Fibroblast of lung (primary cell): ENCODE measurements around the gene SLFN12L.

Experiments used
- EZH2 ChIP-seq: IDR thresholded peaks from 2 replicates; pipeline ENCODE4 v1.5.1; 2012; ENCODE audit warnings: low read length, control low read depth, mild to moderate bottlenecking; ENCODE audit errors: missing control alignments
- TF ChIP-seq, protein P1 (sequence below), 2 donors: IDR thresholded peaks in 1 of 2; conservative IDR thresholded peaks in 1 of 2; 1 replicate in 1 of 2; 2 replicates in 1 of 2; pipeline ENCODE4 v1.5.1; 2011 to 2012; ENCODE audit warnings: low read length in 2 of 2, control low read depth in 1 of 2, inconsistent platforms in 1 of 2, low read depth in 1 of 2, mild to moderate bottlenecking in 1 of 2

DNA sequence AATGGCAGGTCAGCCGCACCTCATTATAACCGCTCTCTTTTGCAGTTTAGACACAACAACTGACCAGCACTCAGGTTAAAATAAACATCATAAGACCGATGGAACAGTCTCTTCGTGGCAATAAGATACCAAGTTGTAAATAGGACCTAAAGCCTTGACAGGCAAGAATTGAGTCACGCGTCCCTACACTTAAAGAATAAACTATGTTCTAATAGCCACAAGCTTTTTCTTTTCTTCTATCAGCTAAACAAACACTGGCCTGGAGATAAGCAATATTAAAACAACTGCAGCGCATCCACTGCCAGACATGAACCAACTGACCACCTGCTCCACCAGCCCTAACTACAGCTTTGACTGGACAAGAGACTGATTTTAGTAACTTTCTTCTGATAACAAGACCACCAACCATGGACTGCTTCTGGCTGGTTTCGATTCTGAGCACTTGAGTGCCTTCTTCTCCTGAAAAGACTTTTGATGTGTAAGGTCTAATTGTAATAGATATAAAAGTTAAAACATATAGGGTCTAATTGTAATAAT, 17.5 kb downstream of the SLFN12L start:
- TF ChIP-seq, protein P1, sequence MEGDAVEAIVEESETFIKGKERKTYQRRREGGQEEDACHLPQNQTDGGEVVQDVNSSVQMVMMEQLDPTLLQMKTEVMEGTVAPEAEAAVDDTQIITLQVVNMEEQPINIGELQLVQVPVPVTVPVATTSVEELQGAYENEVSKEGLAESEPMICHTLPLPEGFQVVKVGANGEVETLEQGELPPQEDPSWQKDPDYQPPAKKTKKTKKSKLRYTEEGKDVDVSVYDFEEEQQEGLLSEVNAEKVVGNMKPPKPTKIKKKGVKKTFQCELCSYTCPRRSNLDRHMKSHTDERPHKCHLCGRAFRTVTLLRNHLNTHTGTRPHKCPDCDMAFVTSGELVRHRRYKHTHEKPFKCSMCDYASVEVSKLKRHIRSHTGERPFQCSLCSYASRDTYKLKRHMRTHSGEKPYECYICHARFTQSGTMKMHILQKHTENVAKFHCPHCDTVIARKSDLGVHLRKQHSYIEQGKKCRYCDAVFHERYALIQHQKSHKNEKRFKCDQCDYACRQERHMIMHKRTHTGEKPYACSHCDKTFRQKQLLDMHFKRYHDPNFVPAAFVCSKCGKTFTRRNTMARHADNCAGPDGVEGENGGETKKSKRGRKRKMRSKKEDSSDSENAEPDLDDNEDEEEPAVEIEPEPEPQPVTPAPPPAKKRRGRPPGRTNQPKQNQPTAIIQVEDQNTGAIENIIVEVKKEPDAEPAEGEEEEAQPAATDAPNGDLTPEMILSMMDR (conservative IDR thresholded peaks at IDR 0.05 in 1 of 2, IDR thresholded peaks at IDR 0.05 in 1 of 2; ENCODE audit: low read depth in 1 of 2, low read length in 2 of 2): no peak
- no peak for TF ChIP-seq EZH2
